HUDEP-2 (cell line): ENCODE results near the gene COL20A1.

Experiments used
- DNase-seq, 76 experiments: peaks; one replicate each; lab custom pipeline; 2025; ENCODE audit not compliant: unreplicated experiment in 76 of 76; lab: John Stamatoyannopoulos, UW

COL20A1 gene

GRCh38 chr20:63289311-63290135, 3.5 kb upstream of the COL20A1 start:
- DNase-seq, result no peak

- no peak for DNase-seq
Measured at GRCh38 chr20:63290136-63290676, 2.8 kb upstream of the COL20A1 start.

GRCh38 chr20:63290677-63291472, 2.1 kb upstream of the COL20A1 start:
- peak in 51 of 76 experiments; percentile 3 to 63 (median 33) for DNase-seq

- no peak for DNase-seq
Measured at GRCh38 chr20:63291811-63292210, 1.2 kb upstream of the COL20A1 start.

GRCh38 chr20:63292292-63292701, 689 bp upstream of the COL20A1 start:
- DNase-seq, result no peak

GRCh38 chr20:63293456-63293855, 470 bp downstream of the COL20A1 start:
- no peak for DNase-seq

- no peak for DNase-seq
Measured at GRCh38 chr20:63293871-63294535, 1.0 kb downstream of the COL20A1 start.

GRCh38 chr20:63294536-63294900, 1.5 kb downstream of the COL20A1 start:
- DNase-seq, result no peak

- no peak for DNase-seq
Measured at GRCh38 chr20:63295018-63295417, 2.0 kb downstream of the COL20A1 start.

GRCh38 chr20:63295422-63295821, 2.4 kb downstream of the COL20A1 start:
- no peak for DNase-seq

- no peak for DNase-seq
Measured at GRCh38 chr20:63295846-63296245, 2.9 kb downstream of the COL20A1 start.

GRCh38 chr20:63296531-63297299, 3.7 kb downstream of the COL20A1 start:
- no peak for DNase-seq

GRCh38 chr20:63297371-63297781, 4.4 kb downstream of the COL20A1 start:
- no peak for DNase-seq

- DNase-seq, result no peak
Measured at GRCh38 chr20:63297796-63298572, 5.0 kb downstream of the COL20A1 start.

GRCh38 chr20:63298731-63299312, 5.8 kb downstream of the COL20A1 start:
- no peak for DNase-seq

- DNase-seq, result no peak
Measured at GRCh38 chr20:63301671-63302070, 8.7 kb downstream of the COL20A1 start.

- no peak for DNase-seq
Measured at GRCh38 chr20:63303095-63303666, 10.2 kb downstream of the COL20A1 start.

- DNase-seq, result no peak
Measured at GRCh38 chr20:63305393-63305792, 12.4 kb downstream of the COL20A1 start.
